GM23338 (cell line): ENCODE data around the gene JPH4. TPM values are rescaled to one million over a fixed set of nuclear protein-coding genes. Genes with fewer than 3 reads are reported as not detected.

Experiments
- ATAC-seq: fragments of 200-7000 bp; cut with Tn5 transposase; 3 replicates; pipeline ENCODE4 v1.9.1; 2020
- DNase-seq: peaks from one replicate; pipeline ENCODE4 v3.0.0-alpha.2; 2015; ENCODE audit warnings: low spot score
- H2AFZ ChIP-seq: fragments of 200-600 bp; sonication (generic); 2 replicates; pipeline ENCODE4 v1.8.0; 2016; ENCODE audit warnings: antibody characterized with exemption, mild to moderate bottlenecking, moderate library complexity
- H3F3A ChIP-seq: fragments of 200-600 bp; sonication (generic); replicated peaks from 2 replicates; pipeline ENCODE4 v1.8.0; 2017; ENCODE audit warnings: antibody characterized with exemption, mixed run types, low read depth
- H3K27ac ChIP-seq: fragments of 200-600 bp; sonication (generic); 2 replicates; pipeline ENCODE4 v1.6.1; 2016; ENCODE audit warnings: low read depth
- H3K27me3 ChIP-seq: fragments of 200-600 bp; sonication (generic); 2 replicates; pipeline ENCODE4 v1.8.0; 2016; ENCODE audit warnings: mild to moderate bottlenecking, mixed run types, moderate library complexity; ENCODE audit not compliant: insufficient read depth
- H3K36me3 ChIP-seq: fragments of 200-600 bp; sonication (generic); 2 replicates; pipeline ENCODE4 v1.8.0; 2016; ENCODE audit warnings: mild to moderate bottlenecking; ENCODE audit not compliant: insufficient read depth
- H3K4me1 ChIP-seq: fragments of 200-600 bp; sonication (generic); 2 replicates; pipeline ENCODE4 v1.8.0; 2016; ENCODE audit warnings: mild to moderate bottlenecking, moderate library complexity; ENCODE audit not compliant: insufficient read depth
- H3K4me2 ChIP-seq: fragments of 200-600 bp; sonication (generic); 2 replicates; pipeline ENCODE4 v1.7.1; 2017; ENCODE audit warnings: mixed run types
- H3K4me3 ChIP-seq: fragments of 200-600 bp; sonication (generic); 2 replicates; pipeline ENCODE4 v1.6.1; 2016; ENCODE audit warnings: mixed run types
- H3K79me2 ChIP-seq: fragments of 200-600 bp; sonication (generic); replicated peaks from 2 replicates; pipeline ENCODE4 v1.8.0; 2017; ENCODE audit warnings: mild to moderate bottlenecking; ENCODE audit not compliant: insufficient read depth
- H3K9me2 ChIP-seq: fragments of 200-600 bp; sonication (generic); 2 replicates; pipeline ENCODE4 v1.8.0; 2017; ENCODE audit not compliant: insufficient read depth
- H4K20me1 ChIP-seq: fragments of 200-600 bp; sonication (generic); replicated peaks from 2 replicates; pipeline ENCODE4 v1.8.0; 2017; ENCODE audit warnings: mild to moderate bottlenecking; ENCODE audit not compliant: insufficient read depth
- H3K27ac Mint-ChIP-seq: 2 replicates; pipeline ENCODE4 v1.8.0; 2020; ENCODE audit warnings: inconsistent platforms, mild to moderate bottlenecking, moderate library complexity, mixed read lengths
- H3K27me3 Mint-ChIP-seq: 3 replicates; pipeline ENCODE4 v1.8.0; 2022; ENCODE audit warnings: low read depth, mild to moderate bottlenecking, moderate library complexity, mixed read lengths, inconsistent platforms; ENCODE audit not compliant: insufficient read depth, poor library complexity
- H3K36me3 Mint-ChIP-seq: 3 replicates; pipeline ENCODE4 v1.8.0; 2021; ENCODE audit warnings: low read depth, mild to moderate bottlenecking, inconsistent platforms, moderate library complexity, mixed read lengths
- H3K4me1 Mint-ChIP-seq: 3 replicates; pipeline ENCODE4 v1.8.0; 2020; ENCODE audit warnings: mild to moderate bottlenecking, inconsistent platforms, mixed read lengths
- H3K4me3 Mint-ChIP-seq: 3 replicates; pipeline ENCODE4 v1.8.0; 2021; ENCODE audit warnings: moderate library complexity, mild to moderate bottlenecking, inconsistent platforms, mixed read lengths
- H3K9me3 Mint-ChIP-seq: 3 replicates; pipeline ENCODE4 v1.8.0; 2020; ENCODE audit warnings: moderate library complexity, mild to moderate bottlenecking, inconsistent platforms, mixed read lengths
- CREB1 ChIP-seq: fragments of 250-450 bp; sonication (Bioruptor Pico); IDR thresholded peaks from 2 replicates; pipeline ENCODE4 v1.5.0; 2020; ENCODE audit warnings: low read depth, mild to moderate bottlenecking, moderate library complexity
- CTCF ChIP-seq, 2 experiments: fragments of 200-600 bp in 1 of 2; sonication (generic) in 1 of 2; conservative IDR thresholded peaks; 2 replicates each; pipeline versions ENCODE4 v1.5.1 to v1.6.1; 2016 to 2017; ENCODE audit warnings: antibody characterized with exemption in 2 of 2, low read depth in 2 of 2, mild to moderate bottlenecking in 2 of 2, moderate library complexity in 1 of 2
- ETS1 ChIP-seq: IDR thresholded peaks from 2 replicates; pipeline ENCODE4 v1.6.1; 2016; ENCODE audit warnings: antibody characterized with exemption
- EZH2 ChIP-seq: fragments of 200-600 bp; sonication (generic); IDR thresholded peaks from one replicate; pipeline ENCODE4 v1.8.0; 2017; ENCODE audit warnings: antibody characterized with exemption, mild to moderate bottlenecking, low read depth; ENCODE audit not compliant: unreplicated experiment
- EZH2phosphoT487 ChIP-seq: fragments of 200-600 bp; sonication (generic); IDR thresholded peaks from one replicate; pipeline ENCODE4 v1.8.1; 2018; ENCODE audit warnings: antibody characterized with exemption; ENCODE audit not compliant: unreplicated experiment
- JUNB ChIP-seq: IDR thresholded peaks from one replicate; pipeline ENCODE4 v1.6.1; 2016; ENCODE audit warnings: antibody characterized with exemption; ENCODE audit not compliant: unreplicated experiment
- NANOG ChIP-seq: IDR thresholded peaks from 2 replicates; pipeline ENCODE4 v1.6.1; 2016; ENCODE audit warnings: antibody characterized with exemption, borderline replicate concordance
- POLR2AphosphoS5 ChIP-seq: IDR thresholded peaks from 2 replicates; pipeline ENCODE4 v1.6.1; 2016; ENCODE audit warnings: antibody characterized with exemption, low read depth
- REST ChIP-seq: IDR thresholded peaks from one replicate; pipeline ENCODE4 v1.6.1; 2018; ENCODE audit warnings: antibody characterized with exemption; ENCODE audit not compliant: unreplicated experiment
- STAT1 ChIP-seq: IDR thresholded peaks from one replicate; pipeline ENCODE4 v1.6.1; 2016; ENCODE audit warnings: antibody characterized with exemption; ENCODE audit not compliant: unreplicated experiment
- ZNF114 ChIP-seq: fragments of 250-450 bp; sonication (Bioruptor Pico); IDR thresholded peaks from 2 replicates; pipeline ENCODE4 v1.5.0; 2020; ENCODE audit warnings: mild to moderate bottlenecking, moderate library complexity
- ZNF331 ChIP-seq: fragments of 250-450 bp; sonication (Bioruptor Pico); IDR thresholded peaks from 2 replicates; pipeline ENCODE4 v1.5.0; 2020; ENCODE audit warnings: low read depth, mild to moderate bottlenecking, moderate library complexity
- ZNF462 ChIP-seq: fragments of 250-450 bp; sonication (Bioruptor Pico); IDR thresholded peaks from 2 replicates; pipeline ENCODE4 v1.5.0; 2020; ENCODE audit warnings: mild to moderate bottlenecking, moderate library complexity
- polyA plus RNA-seq: library from polyadenylated mRNA; unstranded; fragments of >200 nt; fragmentation: Nextera tagmentation; extraction: Ambion mirVana; gene quantifications from 2 replicates; pipeline ENCODE4 v1.2.1, GENCODE V29; 2016
- total RNA-seq: library from RNA; depleted of rRNA; stranded (reverse); fragments of >200 nt; shearing (Covaris generic); gene quantifications from 2 replicates; pipeline ENCODE4 v1.2.3, GENCODE V29; 2014

The JPH4 gene
- total and polyA plus RNA-seq, 2 experiments from 2014 or later = 11.0 to 29.9 TPM

- Histone ChIP-seq H3K27ac (no peak overlapping the region), H3K4me3 (no peak overlapping the region), H3K27me3 (no peaks in the 10 kb centered on the region), H3K4me2 (no peak overlapping the region), H3F3A (no peaks in the 10 kb centered on the region), H3K4me1 (no peaks in the 10 kb centered on the region), H3K79me2 (no peaks in the 10 kb centered on the region), H3K9me2 (0 out of 2 replicates have a peak, but pooled peaks cover 3% of the 10 kb centered on the region), H2AFZ (no peak overlapping the region), H3K36me3 (no peaks in the 10 kb centered on the region), H4K20me1 (no peaks in the 10 kb centered on the region)
- no peaks in the 10 kb centered on the region; the same call in 2 of the 3 replicates for H3K9me3 Mint-ChIP-seq
- peaks cover 4% of the 10 kb centered on the region for H3K27me3 Mint-ChIP-seq
- no peak overlapping the region for H3K4me3 Mint-ChIP-seq
- H3K36me3 Mint-ChIP-seq = no peaks in the 10 kb centered on the region
- no peak overlapping the region for H3K27ac Mint-ChIP-seq
- TF ChIP-seq ZNF114 (CRISPR knock-in tag) (no peak), NANOG (no peak), POLR2AphosphoS5 (no peak), REST (no peak), STAT1 (no peak), ETS1 (no peak), ZNF331 (CRISPR knock-in tag) (no peak), EZH2phosphoT487 (no peak), EZH2 (no peak), JUNB (no peak), ZNF462 (CRISPR knock-in tag) (no peak), CREB1 (CRISPR knock-in tag) (no peak), CTCF (conservative IDR thresholded peaks at IDR 0.05; ENCODE audit: low read depth in 2 of 2) (no peak)
- DNase-seq (no peak), ATAC-seq (no peak)
- no peaks in the 10 kb centered on the region for H3K4me1 Mint-ChIP-seq
These were observed 23.2 kb upstream of the JPH4 start for GRCh38 chr14:23601845-23602180.
